SK-N-SH (cell line): ENCODE results near the gene MGLL. TPM values are rescaled to one million over a fixed set of nuclear protein-coding genes. Genes with fewer than 3 reads are reported as not detected.

Source experiments
- CTCF ChIA-PET: fragments of 300-600, 350-600 bp; formaldehyde crosslinking; extraction: SDS; loops from one replicate; lab custom pipeline; 2021; lab: Yijun Ruan, JAX
- POLR2A ChIA-PET: fragments of 350-600 bp; sonication (Branson Sonifier 250); formaldehyde crosslinking; extraction: SDS; loops from one replicate; lab custom pipeline; 2020; ENCODE audit warnings: antibody characterized with exemption, inconsistent platforms; lab: Yijun Ruan, JAX
- DNase-seq: peaks from one replicate; pipeline ENCODE4 v3.0.0; 2012
- H2AFZ ChIP-seq: fragments of 200-600 bp; sonication (generic); 2 replicates; pipeline ENCODE4 v1.8.1; 2016; ENCODE audit warnings: antibody characterized with exemption, mild to moderate bottlenecking, low read depth
- H3F3A ChIP-seq: fragments of 200-600 bp; sonication (generic); replicated peaks from 2 replicates; pipeline ENCODE3; 2016; ENCODE audit warnings: antibody characterized with exemption, mild to moderate bottlenecking; ENCODE audit not compliant: insufficient read depth
- H3K27ac ChIP-seq, 2 experiments: fragments of 200-500 bp in 1 of 2; fragments of 200-600 bp in 1 of 2; sonication (Bioruptor generic) in 1 of 2; sonication (generic), shearing (Covaris generic) in 1 of 2; 2 replicates each; pipeline versions ENCODE4 v1.5.1 to v1.6.1; 2014 to 2016; ENCODE audit warnings: low read depth in 2 of 2, inconsistent platforms in 1 of 2, low read length in 1 of 2, mild to moderate bottlenecking in 1 of 2, mixed read lengths in 1 of 2
- H3K27me3 ChIP-seq: fragments of 200-600 bp; sonication (generic), shearing (Covaris generic); 2 replicates; pipeline ENCODE4 v1.6.1; 2016; ENCODE audit warnings: mixed run types; ENCODE audit not compliant: insufficient read depth
- H3K36me3 ChIP-seq, 2 experiments: fragments of 200-500 bp in 1 of 2; fragments of 200-600 bp in 1 of 2; sonication (Bioruptor generic) in 1 of 2; sonication (generic) in 1 of 2; replicated peaks in 1 of 2; 2 replicates each; pipeline versions ENCODE3 to v1.5.1; 2014 to 2016; ENCODE audit warnings: low read length in 1 of 2, mild to moderate bottlenecking in 1 of 2; ENCODE audit not compliant: insufficient read depth in 2 of 2, control insufficient read depth in 1 of 2
- H3K4me1 ChIP-seq, 2 experiments: fragments of 200-500 bp in 1 of 2; fragments of 200-600 bp in 1 of 2; sonication (Bioruptor generic) in 1 of 2; sonication (generic), shearing (Covaris generic) in 1 of 2; 2 replicates each; pipeline versions ENCODE4 v1.5.1 to v1.6.1; 2014 to 2016; ENCODE audit warnings: low read depth in 1 of 2, low read length in 1 of 2, mixed run types in 1 of 2; ENCODE audit not compliant: insufficient read depth in 2 of 2, control insufficient read depth in 1 of 2
- H3K4me2 ChIP-seq: fragments of 200-600 bp; sonication (generic), shearing (Covaris generic); 2 replicates; pipeline ENCODE4 v1.6.1; 2017; ENCODE audit warnings: mixed run types
- H3K4me3 ChIP-seq, 2 experiments: fragments of 200-500 bp in 1 of 2; fragments of 200-600 bp in 1 of 2; sonication (Bioruptor generic) in 1 of 2; sonication (generic), shearing (Covaris generic) in 1 of 2; 2 replicates each; pipeline versions ENCODE4 v1.5.1 to v1.8.1; 2014 to 2016; ENCODE audit warnings: low read depth in 2 of 2, inconsistent platforms in 1 of 2, low read length in 1 of 2, mild to moderate bottlenecking in 1 of 2, mixed read lengths in 1 of 2, moderate library complexity in 1 of 2
- H3K79me2 ChIP-seq: fragments of 200-600 bp; sonication (generic); 2 replicates; pipeline ENCODE4 v1.8.1; 2017; ENCODE audit warnings: mild to moderate bottlenecking; ENCODE audit not compliant: insufficient read depth
- H3K9ac ChIP-seq: fragments of 200-600 bp; sonication (generic); 2 replicates; pipeline ENCODE4 v1.6.1; 2017; ENCODE audit warnings: mixed run types
- H3K9me2 ChIP-seq: fragments of 200-600 bp; sonication (generic); 2 replicates; pipeline ENCODE4 v1.6.1; 2017; ENCODE audit warnings: mixed run types
- H3K9me3 ChIP-seq: fragments of 200-600 bp; sonication (generic); 2 replicates; pipeline ENCODE4 v1.6.1; 2017; ENCODE audit warnings: mixed run types, mild to moderate bottlenecking, moderate library complexity
- H4K20me1 ChIP-seq: fragments of 200-600 bp; sonication (generic); 2 replicates; pipeline ENCODE4 v1.6.1; 2017; ENCODE audit warnings: mild to moderate bottlenecking, mixed run types; ENCODE audit not compliant: insufficient read depth
- CHD2 ChIP-seq: fragments of 150-350 bp; IDR thresholded peaks from 2 replicates; pipeline ENCODE4 v1.6.1; 2018; ENCODE audit warnings: low read length; ENCODE audit not compliant: partially characterized antibody
- EZH2phosphoT487 ChIP-seq: fragments of 200-600 bp; sonication (generic); IDR thresholded peaks from 2 replicates; pipeline ENCODE4 v1.6.1; 2017; ENCODE audit warnings: low read depth, mixed run types, mild to moderate bottlenecking, antibody characterized with exemption, moderate library complexity, borderline replicate concordance
- FOXJ3 ChIP-seq: sonication (generic); formaldehyde crosslinking; IDR thresholded peaks from 2 replicates; pipeline ENCODE4 v1.5.1; 2020; ENCODE audit warnings: mild to moderate bottlenecking, missing genetic modification reagents
- FOXM1 ChIP-seq: IDR thresholded peaks from 2 replicates; pipeline ENCODE4 v1.4.0; 2012; ENCODE audit warnings: low read depth, mild to moderate bottlenecking
- GABPA ChIP-seq: IDR thresholded peaks from 2 replicates; pipeline ENCODE4 v1.4.0; 2012; ENCODE audit warnings: low read depth, mild to moderate bottlenecking
- JUND ChIP-seq: IDR thresholded peaks from 2 replicates; pipeline ENCODE4 v1.4.0; 2012
- MAX ChIP-seq: IDR thresholded peaks from 2 replicates; pipeline ENCODE4 v1.4.0; 2012; ENCODE audit warnings: low read depth
- MXI1 ChIP-seq: IDR thresholded peaks from 2 replicates; pipeline ENCODE4 v1.6.1; 2012; ENCODE audit warnings: mild to moderate bottlenecking, low read depth, low read length, improper control_type of control experiment
- NRF1 ChIP-seq: IDR thresholded peaks from 2 replicates; pipeline ENCODE4 v1.6.1; 2012; ENCODE audit warnings: low read depth, mild to moderate bottlenecking, low read length
- POLR2AphosphoS5 ChIP-seq: IDR thresholded peaks from 2 replicates; pipeline ENCODE4 v1.6.1; 2012; ENCODE audit warnings: low read depth, low read length
- RAD21 ChIP-seq: IDR thresholded peaks from 2 replicates; pipeline ENCODE4 v1.6.1; 2012; ENCODE audit warnings: mild to moderate bottlenecking, low read length
- RFX5 ChIP-seq: IDR thresholded peaks from 2 replicates; pipeline ENCODE4 v1.6.1; 2012; ENCODE audit warnings: mild to moderate bottlenecking, improper control_type of control experiment, low read length
- RXRA ChIP-seq: IDR thresholded peaks from 2 replicates; pipeline ENCODE4 v1.4.0; 2012; ENCODE audit warnings: low read depth, mild to moderate bottlenecking, borderline replicate concordance
- SIN3A ChIP-seq: IDR thresholded peaks from 2 replicates; pipeline ENCODE4 v1.6.1; 2012; ENCODE audit warnings: low read depth, mild to moderate bottlenecking, low read length, moderate library complexity, borderline replicate concordance
- SMC3 ChIP-seq: IDR thresholded peaks from 2 replicates; pipeline ENCODE4 v1.6.1; 2012; ENCODE audit warnings: low read depth, low read length, improper control_type of control experiment
- TAF1 ChIP-seq: IDR thresholded peaks from 2 replicates; pipeline ENCODE4 v1.6.1; 2012; ENCODE audit warnings: low read depth, mild to moderate bottlenecking, low read length, moderate library complexity, borderline replicate concordance
- YY1 ChIP-seq: IDR thresholded peaks from 2 replicates; pipeline ENCODE4 v1.4.0; 2012; ENCODE audit warnings: low read depth, mild to moderate bottlenecking
- WGBS: methylation state at CpG from one replicate; pipeline ENCODE4 v1.1.6; 2017; ENCODE audit warnings: low lambda C conversion rate; 5-methylcytosine and 5-hydroxymethylcytosine counted together
- polyA plus RNA-seq, 3 experiments: library from polyadenylated mRNA; depleted of rRNA; stranded (reverse); fragments of >200 nt; gene quantifications; 2 replicates each; pipeline ENCODE4 v1.2.3, GENCODE V29; 2012
- TF ChIP-seq, protein P1 (sequence below): fragments of 150-350 bp; IDR thresholded peaks from 2 replicates; pipeline ENCODE4 v1.6.1; 2016; ENCODE audit warnings: mild to moderate bottlenecking, low read depth, low read length
- TF ChIP-seq, protein P2 (sequence below): fragments of 150-350 bp; IDR thresholded peaks from 2 replicates; pipeline ENCODE4 v1.6.1; 2017; ENCODE audit warnings: antibody characterized with exemption, low read length, low read depth, borderline replicate concordance
- TF ChIP-seq, protein P3 (sequence below): IDR thresholded peaks from 2 replicates; pipeline ENCODE4 v1.4.0; 2012; ENCODE audit warnings: low read depth, borderline replicate concordance

Gene MGLL
- polyA plus RNA-seq, 1 of the 3 experiments (the other 2 are of a cell fraction) = 2.2 TPM

GRCh38 chr3:127723011-127723567 lies 99.2 kb downstream of the MGLL start:
- peaks cover 0 to 35% of the 10 kb centered on the region in 2 experiments; a peak in 2 of 4 replicates for H3K4me1 ChIP-seq
- H3K4me2 ChIP-seq = no peak overlapping the region
- WGBS = 64% methylated on average over 9 of the region's 11 CpGs

DNA sequence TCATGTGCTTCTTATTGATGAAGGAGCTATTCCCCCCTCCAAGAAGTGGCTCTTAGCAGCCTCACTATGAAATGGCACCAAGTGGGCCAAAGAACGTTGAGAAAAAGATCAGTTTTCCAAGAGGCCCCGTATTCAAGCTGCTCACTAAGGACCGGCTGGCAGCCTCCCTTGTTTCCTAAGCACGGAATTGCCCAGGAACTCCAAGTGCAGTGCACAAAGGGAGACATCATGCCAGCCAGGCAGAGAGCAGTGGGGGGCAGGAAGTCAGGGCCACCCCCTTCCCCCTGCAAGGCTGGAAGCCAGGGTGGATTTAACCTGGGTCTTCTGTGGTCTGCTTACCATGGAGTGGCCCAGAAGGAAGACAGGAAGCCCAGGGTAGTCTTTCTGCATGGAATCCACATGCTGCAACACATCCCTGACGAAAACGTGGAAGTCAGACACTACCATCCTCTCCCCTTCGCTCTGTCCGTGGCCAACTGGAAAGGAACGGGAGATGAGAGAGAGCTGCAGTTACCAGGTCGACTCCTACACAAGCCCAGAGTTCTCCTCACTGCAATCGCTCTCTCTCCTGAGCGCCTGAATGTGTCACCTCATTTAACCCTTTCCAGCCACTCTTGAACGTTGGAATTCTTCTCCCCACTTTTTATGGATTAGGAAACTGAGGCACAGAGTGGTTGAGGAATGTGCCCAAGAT lies 100.1 kb downstream of the MGLL start:
- no peaks in the 10 kb centered on the region for H4K20me1 ChIP-seq
- DNase-seq = no peak
- H3K4me2 ChIP-seq = no peak overlapping the region
- H2AFZ ChIP-seq = no peak overlapping the region
- ChIA-PET CTCF (interaction anchor here (1.4 kb wide), 1 partner anchor 24 kb away, joined by 5 read pairs; no protein-coding TSS in a partner anchor), POLR2A (no interaction called here)
- H3F3A ChIP-seq = no peaks in the 10 kb centered on the region
- no peaks in the 10 kb centered on the region for H3K9me3 ChIP-seq
- no peak overlapping the region; a peak in 1 of 4 replicates for H3K27ac ChIP-seq
- no peak overlapping the region for H3K4me3 ChIP-seq
- H3K9ac ChIP-seq = no peak overlapping the region
- H3K4me1 ChIP-seq = peaks cover 0 to 44% of the 10 kb centered on the region in 2 experiments; a peak in 1 of 4 replicates
- H3K36me3 ChIP-seq = no peaks in the 10 kb centered on the region
- WGBS = 86% methylated on average over 13 of the region's 13 CpGs
- H3K79me2 ChIP-seq = no peaks in the 10 kb centered on the region
- H3K9me2 ChIP-seq = no peaks in the 10 kb centered on the region
- H3K27me3 ChIP-seq = no peaks in the 10 kb centered on the region
- TF ChIP-seq GABPA (no peak), FOXM1 (no peak), CHD2 (no peak), FOXJ3 (CRISPR knock-in tag) (no peak), SIN3A (no peak), MXI1 (no peak), SMC3 (no peak), RAD21 (no peak), MAX (no peak), YY1 (no peak)
- TF ChIP-seq, protein P1, sequence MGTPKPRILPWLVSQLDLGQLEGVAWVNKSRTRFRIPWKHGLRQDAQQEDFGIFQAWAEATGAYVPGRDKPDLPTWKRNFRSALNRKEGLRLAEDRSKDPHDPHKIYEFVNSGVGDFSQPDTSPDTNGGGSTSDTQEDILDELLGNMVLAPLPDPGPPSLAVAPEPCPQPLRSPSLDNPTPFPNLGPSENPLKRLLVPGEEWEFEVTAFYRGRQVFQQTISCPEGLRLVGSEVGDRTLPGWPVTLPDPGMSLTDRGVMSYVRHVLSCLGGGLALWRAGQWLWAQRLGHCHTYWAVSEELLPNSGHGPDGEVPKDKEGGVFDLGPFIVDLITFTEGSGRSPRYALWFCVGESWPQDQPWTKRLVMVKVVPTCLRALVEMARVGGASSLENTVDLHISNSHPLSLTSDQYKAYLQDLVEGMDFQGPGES = no peak

More at GRCh38 chr3:127723011-127723567, 99.2 kb downstream of the MGLL start:
- no peaks in the 10 kb centered on the region for H3K9me2 ChIP-seq
- no peaks in the 10 kb centered on the region for H3F3A ChIP-seq
- TF ChIP-seq, protein P2, sequence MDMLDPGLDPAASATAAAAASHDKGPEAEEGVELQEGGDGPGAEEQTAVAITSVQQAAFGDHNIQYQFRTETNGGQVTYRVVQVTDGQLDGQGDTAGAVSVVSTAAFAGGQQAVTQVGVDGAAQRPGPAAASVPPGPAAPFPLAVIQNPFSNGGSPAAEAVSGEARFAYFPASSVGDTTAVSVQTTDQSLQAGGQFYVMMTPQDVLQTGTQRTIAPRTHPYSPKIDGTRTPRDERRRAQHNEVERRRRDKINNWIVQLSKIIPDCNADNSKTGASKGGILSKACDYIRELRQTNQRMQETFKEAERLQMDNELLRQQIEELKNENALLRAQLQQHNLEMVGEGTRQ = no peak
- TF ChIP-seq SMC3 = no peak
- TF ChIP-seq TAF1 = no peak
- TF ChIP-seq NRF1 = no peak
- no peak for TF ChIP-seq FOXM1
- TF ChIP-seq, protein P3, sequence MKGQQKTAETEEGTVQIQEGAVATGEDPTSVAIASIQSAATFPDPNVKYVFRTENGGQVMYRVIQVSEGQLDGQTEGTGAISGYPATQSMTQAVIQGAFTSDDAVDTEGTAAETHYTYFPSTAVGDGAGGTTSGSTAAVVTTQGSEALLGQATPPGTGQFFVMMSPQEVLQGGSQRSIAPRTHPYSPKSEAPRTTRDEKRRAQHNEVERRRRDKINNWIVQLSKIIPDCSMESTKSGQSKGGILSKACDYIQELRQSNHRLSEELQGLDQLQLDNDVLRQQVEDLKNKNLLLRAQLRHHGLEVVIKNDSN = no peak
- no peak for TF ChIP-seq MAX
- no peak for TF ChIP-seq JUND
- TF ChIP-seq FOXJ3 (CRISPR knock-in tag) = no peak
- TF ChIP-seq EZH2phosphoT487 = no peak
- no peak for TF ChIP-seq RFX5
- no peak for TF ChIP-seq YY1
- no peak for TF ChIP-seq RXRA
- no peak for TF ChIP-seq GABPA
- no peak for TF ChIP-seq RAD21
- TF ChIP-seq CHD2 = no peak
- TF ChIP-seq POLR2AphosphoS5 = no peak
- TF ChIP-seq, protein P1 = no peak
- ChIA-PET POLR2A (no interaction called here), CTCF (interaction anchor here (0.8 to 1.4 kb wide), 6 partner anchors 9 to 236 kb away, joined by 3 to 5 read pairs (median 4); no protein-coding TSS in a partner anchor)
- no peaks in the 10 kb centered on the region for H3K9me3 ChIP-seq
- H3K9ac ChIP-seq = no peak overlapping the region
- H2AFZ ChIP-seq = no peak overlapping the region
- H3K27me3 ChIP-seq = no peaks in the 10 kb centered on the region
- no peaks in the 10 kb centered on the region for H3K79me2 ChIP-seq
- H3K36me3 ChIP-seq = no peaks in the 10 kb centered on the region
- H4K20me1 ChIP-seq = no peaks in the 10 kb centered on the region
- H3K4me3 ChIP-seq = no peak overlapping the region
- H3K27ac ChIP-seq = peak overlapping the region in 1 of 2 experiments; percentile 65; a peak in 2 of 4 replicates
- peak; percentile 54 for DNase-seq
